Measurements from ENCODE around the gene ST8SIA4.

Gene ST8SIA4

GRCh38 chr5:100903039-100903887, at the start of gene ST8SIA4:
ST8SIA4 (minus strand) TSS chr5:100903282; CDS start chr5:100902955, 327 bp downstream.
- intact Hi-C loops (cut with DNase I) = no loop called here
- peak; percentile 50 to 97 (median 78) for DNase-seq

DNA sequence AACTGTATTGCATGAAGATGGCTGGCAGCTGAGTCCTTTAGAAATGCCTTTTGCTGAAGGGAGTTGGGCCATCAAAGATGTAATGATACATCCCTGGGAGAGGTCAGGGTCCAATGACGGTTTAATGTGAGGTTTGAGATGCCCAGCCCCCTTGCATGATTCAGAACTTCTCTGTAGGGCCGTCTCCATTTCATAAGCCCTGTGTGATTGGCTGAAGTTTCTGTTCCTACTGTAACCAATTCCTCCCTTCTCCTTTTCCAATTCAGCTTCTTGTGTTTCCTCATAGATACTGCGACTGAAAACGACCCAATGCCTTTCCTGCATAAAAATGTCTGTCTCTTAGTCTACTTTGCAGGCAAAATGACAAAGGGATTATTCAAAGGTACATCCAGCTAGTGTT, 47.9 kb upstream of the ST8SIA4 start:
- DNase-seq = no peak
- intact Hi-C loops (cut with DNase I) = no loop called here

DNA sequence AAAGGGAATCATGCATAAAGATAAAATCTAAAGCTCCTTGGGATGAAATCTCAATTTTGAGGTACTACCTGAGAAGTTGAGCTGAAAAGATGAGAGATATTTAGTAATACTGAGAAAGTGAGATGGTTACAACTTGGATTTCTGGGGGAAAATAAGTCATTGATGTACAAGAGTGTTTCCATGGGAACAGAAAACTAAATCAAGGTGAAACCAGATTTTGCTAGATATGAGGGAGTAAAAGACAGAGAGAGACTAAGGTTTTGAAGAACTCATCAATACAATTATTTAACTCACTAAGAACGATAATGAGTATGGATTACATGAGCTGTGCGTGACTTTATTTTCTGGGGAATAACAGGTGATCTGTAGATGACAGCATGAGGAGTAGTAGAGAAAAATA, 10.2 kb upstream of the ST8SIA4 start:
- intact Hi-C loops (cut with DNase I) = no loop called here

GRCh38 chr5:100909034-100909433, 6.0 kb upstream of the ST8SIA4 start:
- intact Hi-C loops (cut with DNase I) = no loop called here
- no peak for DNase-seq

More for the DNA sequence above, 10.2 kb upstream of the ST8SIA4 start:
- no peak for DNase-seq

DNA sequence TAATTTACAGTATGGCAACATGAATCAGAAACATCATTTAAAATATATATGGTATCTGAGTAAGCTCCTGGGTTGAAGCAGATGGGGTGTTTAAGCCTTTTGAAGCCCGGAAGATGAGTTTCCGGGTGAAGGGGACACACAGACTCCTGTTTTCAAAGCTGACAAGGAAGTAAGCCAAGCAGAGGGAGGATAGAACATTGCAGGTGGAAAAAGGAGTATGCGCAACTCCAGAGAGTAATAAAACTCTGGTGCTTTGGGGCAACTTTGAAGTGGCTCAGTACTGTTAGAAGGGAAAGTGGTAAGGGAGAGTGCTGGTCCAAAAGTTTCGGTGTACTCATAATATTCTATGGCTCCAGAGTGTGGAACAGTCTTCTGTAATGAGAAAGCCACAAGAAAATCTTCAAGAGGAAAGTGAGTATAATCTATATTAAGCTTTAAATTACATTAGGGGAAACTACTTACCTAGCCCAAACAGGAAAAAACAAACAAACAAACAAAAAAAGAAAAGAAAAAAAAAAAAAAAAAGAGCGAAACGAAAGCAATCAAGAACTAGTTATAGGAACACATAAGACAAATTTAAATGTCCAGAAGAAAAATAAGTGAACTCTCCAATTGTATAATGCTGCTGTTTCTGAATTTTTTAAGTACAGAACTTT, 2.3 kb upstream of the ST8SIA4 start:
- DNase-seq = no peak
- intact Hi-C loops (cut with DNase I) = no loop called here

DNA sequence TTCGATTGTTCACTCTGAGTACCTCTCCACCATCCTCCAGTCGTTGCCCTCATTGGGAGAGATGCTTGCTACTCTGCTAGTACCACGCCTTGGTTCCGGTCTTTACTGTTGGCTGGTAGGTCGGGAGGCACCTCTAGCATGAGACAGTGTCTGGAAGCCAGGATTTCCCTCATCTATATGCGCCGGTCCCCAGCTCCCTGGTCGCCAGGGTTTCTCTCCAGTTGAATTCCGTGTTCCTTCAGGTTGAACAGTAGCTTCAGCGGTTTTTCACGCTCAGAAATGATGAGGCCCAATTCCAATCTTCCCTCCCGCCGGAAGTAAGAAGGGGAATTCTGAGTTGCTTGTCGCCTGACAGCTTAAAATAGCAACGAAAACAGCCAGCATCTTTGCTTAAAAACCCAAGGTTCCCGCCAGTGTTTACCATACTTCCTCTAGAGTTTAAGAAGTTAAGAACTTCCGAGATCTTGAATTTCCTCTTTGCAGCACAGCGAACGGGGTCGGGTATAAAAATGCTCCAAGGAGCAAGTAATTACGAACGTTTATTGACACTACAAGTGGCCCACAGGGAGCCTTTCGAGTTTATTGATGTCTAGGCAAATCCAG, 1.3 kb upstream of the ST8SIA4 start:
- DNase-seq = peak in 2 of 10 donors; percentile 5 to 67
- intact Hi-C loops (cut with DNase I) = no loop called here

- intact Hi-C loops (cut with DNase I) = no loop called here
- peak in 1 of 10 donors; percentile 43 for DNase-seq
Measured at GRCh38 chr5:100902440-100903038, 543 bp downstream of the ST8SIA4 start.

- peak in 1 of 10 donors; percentile 43 for DNase-seq
- intact Hi-C loops (cut with DNase I) = no loop called here
Measured at GRCh38 chr5:100901821-100902341, 1.2 kb downstream of the ST8SIA4 start.

- intact Hi-C loops (cut with DNase I) = no loop called here
- DNase-seq = peak in 8 of 10 donors; percentile 20 to 90 (median 43)
Measured at GRCh38 chr5:100900796-100901781, 2.0 kb downstream of the ST8SIA4 start.

- peak in 7 of 10 donors; percentile 20 to 91 (median 37) for DNase-seq
- intact Hi-C loops (cut with DNase I) = no loop called here
Measured at GRCh38 chr5:100900142-100900795, 2.8 kb downstream of the ST8SIA4 start.

DNA sequence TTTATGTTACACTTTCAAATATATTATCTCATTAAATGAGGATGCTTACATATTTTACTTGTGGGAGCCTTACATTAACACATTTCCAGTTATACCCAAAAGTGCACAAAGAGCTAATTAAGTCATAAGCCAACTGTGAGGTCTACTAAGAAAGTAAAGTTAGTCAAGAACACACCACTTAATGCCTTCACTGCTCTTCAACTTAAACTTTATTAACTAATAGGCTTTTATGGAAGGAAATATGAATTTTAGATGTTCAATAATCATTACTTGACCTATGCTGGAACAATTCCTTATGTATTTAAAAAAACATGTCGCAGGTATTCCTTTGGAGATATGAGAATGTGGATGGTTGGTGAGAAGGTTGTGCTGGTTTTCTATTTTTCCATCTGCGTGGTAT, 3.4 kb downstream of the ST8SIA4 start:
- no peak for DNase-seq
- intact Hi-C loops (cut with DNase I) = no loop called here

- no peak for DNase-seq
- intact Hi-C loops (cut with DNase I) = no loop called here
Measured at GRCh38 chr5:100898504-100899346, 4.4 kb downstream of the ST8SIA4 start.

GRCh38 chr5:100896054-100896453, 7.0 kb downstream of the ST8SIA4 start:
- DNase-seq = no peak
- intact Hi-C loops (cut with DNase I) = no loop called here

GRCh38 chr5:100890461-100891008, 12.5 kb downstream of the ST8SIA4 start:
- intact Hi-C loops (cut with DNase I) = no loop called here
- no peak for DNase-seq

GRCh38 chr5:100889896-100890295, 13.2 kb downstream of the ST8SIA4 start:
- intact Hi-C loops (cut with DNase I) = no loop called here
- DNase-seq = no peak

DNA sequence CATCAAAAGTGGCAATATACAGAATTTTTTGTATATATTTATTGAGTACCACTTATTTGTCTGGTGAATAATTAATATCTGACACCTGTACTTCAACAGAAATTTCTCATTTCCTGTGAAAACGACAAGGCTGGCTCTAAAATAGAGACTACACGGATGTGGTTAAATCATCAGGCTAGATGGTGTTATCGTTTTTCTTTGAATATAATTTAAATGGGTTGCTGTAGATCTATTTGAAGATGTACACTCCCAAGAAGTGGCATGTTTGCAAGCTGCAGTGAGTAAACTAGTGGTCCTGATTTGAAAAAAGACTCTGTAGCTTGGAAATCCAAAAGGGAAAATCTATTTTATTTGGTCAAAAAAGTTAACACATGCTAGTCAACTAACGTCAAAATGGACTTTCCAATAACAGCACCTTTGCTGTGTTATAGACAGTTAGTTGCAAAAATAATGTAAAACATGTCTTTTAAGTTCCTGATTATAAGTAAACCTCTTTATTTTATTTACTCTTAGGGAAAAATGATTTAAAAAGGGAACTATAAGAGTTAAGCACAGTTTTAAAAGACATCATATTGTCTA, 13.8 kb downstream of the ST8SIA4 start:
- intact Hi-C loops (cut with DNase I) = no loop called here
- DNase-seq = no peak

DNA sequence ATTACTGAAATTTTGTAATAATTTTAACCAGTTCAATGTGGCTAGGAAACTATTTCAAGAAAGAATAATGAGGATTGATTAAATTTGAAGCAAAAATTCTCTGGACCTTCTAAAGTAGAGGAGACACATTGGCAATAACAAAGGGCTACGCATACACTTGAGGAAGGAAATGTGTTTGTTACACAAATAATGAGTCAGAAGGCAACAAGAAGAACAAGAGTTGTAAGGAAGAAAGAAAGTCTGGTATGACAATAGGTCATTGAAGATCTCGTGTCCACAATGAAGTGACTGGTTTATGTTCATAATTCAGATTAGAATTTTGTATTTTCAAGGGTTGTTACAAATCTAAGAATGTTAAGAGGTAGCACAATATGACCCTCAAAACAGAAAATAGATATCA, 25.8 kb downstream of the ST8SIA4 start:
- no peak for DNase-seq
- intact Hi-C loops (cut with DNase I) = no loop called here

Data from posterior cingulate gyrus (tissue), 11 donors.